ENCODE results near the gene KRTAP9-8. TPM values are rescaled to one million over a fixed set of nuclear protein-coding genes. Genes with fewer than 3 reads are reported as not detected.
"Not testable (repeated sequence)": the region's sequence is repeated elsewhere in the genome, so short reads cannot be mapped to it uniquely, and the experiment has no call there.

Gene KRTAP9-8, protein sequence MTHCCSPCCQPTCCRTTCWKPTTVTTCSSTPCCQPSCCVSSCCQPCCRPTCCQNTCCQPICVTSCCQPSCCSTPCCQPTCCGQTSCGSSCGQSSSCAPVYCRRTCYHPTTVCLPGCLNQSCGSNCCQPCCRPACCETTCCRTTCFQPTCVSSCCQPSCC
- polyA plus RNA-seq (2012; ENCODE audit: low read depth, missing spikeins), result not detected

DNA sequence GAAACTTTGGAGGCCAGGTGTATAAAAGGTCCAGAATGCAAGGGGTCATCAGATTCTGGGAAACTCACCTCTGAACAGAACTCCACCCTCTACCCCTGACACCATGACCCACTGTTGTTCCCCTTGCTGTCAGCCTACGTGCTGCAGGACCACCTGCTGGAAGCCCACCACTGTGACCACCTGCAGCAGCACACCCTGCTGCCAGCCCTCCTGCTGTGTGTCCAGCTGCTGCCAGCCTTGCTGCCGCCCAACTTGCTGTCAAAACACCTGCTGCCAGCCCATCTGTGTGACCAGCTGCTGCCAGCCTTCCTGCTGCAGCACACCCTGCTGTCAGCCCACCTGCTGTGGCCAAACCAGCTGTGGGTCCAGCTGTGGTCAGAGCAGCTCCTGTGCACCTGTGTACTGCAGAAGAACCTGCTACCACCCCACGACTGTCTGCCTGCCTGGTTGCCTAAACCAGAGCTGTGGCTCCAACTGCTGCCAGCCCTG lies at the start of gene KRTAP9-8:
TSS of gene KRTAP9-8 (plus strand) at position 51 of the 489 bp plus-strand sequence. CDS start at position 104, 53 bp downstream.
- not testable (repeated sequence) for DNase-seq (ENCODE audit: insufficient read length, low spot score); FAIRE-seq

DNA sequence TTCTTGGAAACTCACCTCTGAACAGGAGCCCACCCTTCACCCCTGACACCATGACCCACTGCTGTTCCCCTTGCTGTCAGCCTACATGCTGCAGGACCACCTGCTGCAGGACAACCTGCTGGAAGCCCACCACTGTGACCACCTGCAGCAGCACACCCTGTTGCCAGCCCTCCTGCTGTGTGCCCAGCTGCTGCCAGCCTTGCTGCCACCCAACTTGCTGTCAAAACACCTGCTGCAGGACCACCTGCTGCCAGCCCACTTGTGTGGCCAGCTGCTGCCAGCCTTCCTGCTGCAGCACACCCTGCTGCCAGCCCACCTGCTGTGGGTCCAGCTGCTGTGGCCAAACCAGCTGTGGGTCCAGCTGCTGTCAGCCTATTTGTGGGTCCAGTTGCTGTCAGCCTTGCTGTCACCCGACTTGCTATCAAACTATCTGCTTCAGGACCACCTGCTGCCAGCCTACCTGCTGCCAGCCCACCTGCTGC lies 47.9 kb upstream of the KRTAP9-8 start, which contains the start of gene KRTAP9-1:
TSS of gene KRTAP9-1 (plus strand) at position 51 of the 482 bp plus-strand sequence. CDS start at position 51, 0 bp downstream.
- not testable (repeated sequence) for FAIRE-seq

DNA sequence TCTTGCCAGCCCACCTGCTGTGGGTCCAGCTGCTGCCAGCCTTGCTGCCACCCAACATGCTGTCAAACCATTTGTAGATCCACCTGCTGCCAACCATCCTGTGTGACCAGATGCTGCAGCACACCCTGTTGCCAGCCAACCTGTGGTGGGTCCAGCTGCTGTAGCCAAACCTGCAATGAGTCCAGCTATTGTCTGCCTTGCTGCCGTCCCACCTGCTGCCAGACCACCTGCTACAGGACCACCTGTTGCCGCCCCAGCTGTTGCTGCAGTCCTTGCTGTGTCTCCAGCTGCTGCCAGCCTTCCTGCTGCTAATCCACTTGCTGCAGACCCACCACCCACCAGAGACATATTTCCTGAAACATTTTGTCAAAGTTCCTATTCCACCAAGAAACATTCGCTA lies 47.5 kb upstream of the KRTAP9-8 start:
- no peak for FAIRE-seq
- no peak for TF ChIP-seq SPI1 (IDR thresholded peaks at IDR 0.05; ENCODE audit: low read depth, low read length)
- DNase-seq (ENCODE audit: insufficient read length, low spot score), result no peak

More for the DNA sequence above, 47.9 kb upstream of the KRTAP9-8 start, which contains the start of gene KRTAP9-1:
- DNase-seq (ENCODE audit: insufficient read length, low spot score), result not testable (repeated sequence)

DNA sequence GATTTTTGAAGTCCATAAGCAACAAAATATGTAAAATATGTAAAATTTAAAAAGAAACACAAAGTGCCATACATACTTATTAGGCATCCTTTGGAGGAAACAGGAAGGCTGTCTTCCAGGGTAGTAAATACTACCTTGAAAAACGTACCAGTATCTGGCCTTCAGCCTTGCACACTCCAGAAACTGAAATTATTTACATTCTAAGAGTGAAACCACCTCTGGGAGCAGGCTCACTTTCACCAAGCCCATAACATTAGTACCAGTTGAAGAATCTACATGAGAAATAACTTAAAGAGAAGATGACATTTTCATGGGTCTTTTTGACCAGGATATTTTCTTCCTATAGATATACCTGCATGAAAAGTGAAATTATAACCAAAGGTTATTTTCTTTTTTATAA lies 41.7 kb upstream of the KRTAP9-8 start:
- FAIRE-seq (no peak), DNase-seq (ENCODE audit: insufficient read length, low spot score) (no peak)

DNA sequence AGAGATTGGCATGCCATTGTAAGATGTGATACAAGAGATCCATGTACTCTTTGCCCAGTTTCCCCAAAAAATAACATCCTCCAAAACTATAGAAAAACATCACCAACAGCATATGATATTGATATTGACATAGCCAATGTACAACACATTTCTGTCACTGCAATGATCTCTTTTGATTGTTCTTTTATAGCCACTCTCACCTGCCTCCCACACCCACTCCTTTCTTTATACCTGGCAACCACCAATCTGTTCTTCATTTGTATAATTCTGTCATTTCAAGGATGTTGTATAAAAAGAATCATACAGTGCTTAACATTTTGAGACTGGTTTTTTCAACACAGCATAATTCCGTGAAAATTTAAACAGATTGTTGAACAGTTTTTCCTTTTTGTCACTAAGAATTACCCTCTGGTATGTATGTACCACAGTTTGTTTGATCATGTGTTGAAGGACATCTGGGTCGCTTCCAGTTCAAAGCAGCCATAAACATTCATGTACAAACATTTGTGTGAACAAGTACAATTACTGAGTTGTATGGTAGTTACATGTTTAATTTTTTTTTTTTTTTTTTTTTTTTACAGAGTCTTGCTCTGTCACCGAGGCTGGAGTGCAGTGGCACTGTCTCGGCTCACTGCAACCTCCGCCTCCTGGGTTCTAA lies 38.2 kb upstream of the KRTAP9-8 start:
- TF ChIP-seq POLR2AphosphoS5 (IDR thresholded peaks at IDR 0.05; ENCODE audit: low read depth, low read length), result no peak
- TF ChIP-seq POU2F2 (IDR thresholded peaks at IDR 0.05; ENCODE audit: low read depth, low read length), result no peak
- no peak for TF ChIP-seq PAX5 (IDR thresholded peaks at IDR 0.05; ENCODE audit: insufficient read depth, low read length, severe bottlenecking)
- no peak for TF ChIP-seq SPI1 (IDR thresholded peaks at IDR 0.05; ENCODE audit: low read depth, low read length)
- TF ChIP-seq POLR2A (IDR thresholded peaks at IDR 0.05; ENCODE audit: low read depth, low read length), result no peak
- no peak for TF ChIP-seq TAF1 (IDR thresholded peaks at IDR 0.05; ENCODE audit: low read depth, low read length)
- no peak for FAIRE-seq
- DNase-seq (ENCODE audit: insufficient read length, low spot score), result no peak

More for the DNA sequence above, 41.7 kb upstream of the KRTAP9-8 start:
- no peak for TF ChIP-seq SPI1 (IDR thresholded peaks at IDR 0.05; ENCODE audit: low read depth, low read length)
- no peak for TF ChIP-seq PAX5 (IDR thresholded peaks at IDR 0.05; ENCODE audit: insufficient read depth, low read length, severe bottlenecking)
- no peak for TF ChIP-seq TAF1 (IDR thresholded peaks at IDR 0.05; ENCODE audit: low read depth, low read length)
- TF ChIP-seq POU2F2 (IDR thresholded peaks at IDR 0.05; ENCODE audit: low read depth, low read length), result no peak
- TF ChIP-seq POLR2AphosphoS5 (IDR thresholded peaks at IDR 0.05; ENCODE audit: low read depth, low read length), result no peak
- no peak for TF ChIP-seq POLR2A (IDR thresholded peaks at IDR 0.05; ENCODE audit: low read depth, low read length)

DNA sequence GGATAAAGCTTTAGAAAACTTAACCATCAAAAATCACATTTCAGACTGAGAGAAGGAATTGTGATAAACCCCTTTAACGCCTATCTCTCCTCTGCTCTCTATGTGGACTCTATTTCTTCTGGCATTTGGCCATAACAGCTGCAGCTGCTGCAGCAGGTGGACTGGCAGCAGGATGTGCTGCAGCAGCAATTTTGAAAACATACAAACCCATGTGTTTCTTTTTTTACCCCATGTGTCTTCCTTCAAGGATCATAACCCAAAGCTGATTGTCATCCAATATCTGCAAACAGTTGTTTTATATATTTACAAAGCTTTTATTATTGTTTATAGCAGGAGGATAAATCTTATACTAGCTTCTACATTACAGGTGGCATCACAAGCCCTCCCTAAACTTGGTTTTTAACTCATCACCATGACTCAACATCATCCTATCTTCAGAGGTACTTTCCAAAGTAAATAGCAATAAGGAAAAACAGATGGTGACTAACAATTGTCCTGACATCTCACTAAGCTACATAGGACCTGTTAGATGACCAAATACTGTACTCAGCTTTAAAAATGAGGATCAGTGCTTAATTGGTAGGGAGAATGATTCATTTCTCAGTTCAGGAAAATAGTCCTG lies 25.8 kb upstream of the KRTAP9-8 start:
- no peak for TF ChIP-seq POLR2A (IDR thresholded peaks at IDR 0.05; ENCODE audit: low read depth, low read length)
- TF ChIP-seq SPI1 (IDR thresholded peaks at IDR 0.05; ENCODE audit: low read depth, low read length), result no peak
- no peak for TF ChIP-seq PAX5 (IDR thresholded peaks at IDR 0.05; ENCODE audit: insufficient read depth, low read length, severe bottlenecking)
- no peak for TF ChIP-seq TAF1 (IDR thresholded peaks at IDR 0.05; ENCODE audit: low read depth, low read length)
- TF ChIP-seq POLR2AphosphoS5 (IDR thresholded peaks at IDR 0.05; ENCODE audit: low read depth, low read length), result no peak
- no peak for TF ChIP-seq POU2F2 (IDR thresholded peaks at IDR 0.05; ENCODE audit: low read depth, low read length)
- DNase-seq (ENCODE audit: insufficient read length, low spot score), result no peak
- no peak for FAIRE-seq

DNA sequence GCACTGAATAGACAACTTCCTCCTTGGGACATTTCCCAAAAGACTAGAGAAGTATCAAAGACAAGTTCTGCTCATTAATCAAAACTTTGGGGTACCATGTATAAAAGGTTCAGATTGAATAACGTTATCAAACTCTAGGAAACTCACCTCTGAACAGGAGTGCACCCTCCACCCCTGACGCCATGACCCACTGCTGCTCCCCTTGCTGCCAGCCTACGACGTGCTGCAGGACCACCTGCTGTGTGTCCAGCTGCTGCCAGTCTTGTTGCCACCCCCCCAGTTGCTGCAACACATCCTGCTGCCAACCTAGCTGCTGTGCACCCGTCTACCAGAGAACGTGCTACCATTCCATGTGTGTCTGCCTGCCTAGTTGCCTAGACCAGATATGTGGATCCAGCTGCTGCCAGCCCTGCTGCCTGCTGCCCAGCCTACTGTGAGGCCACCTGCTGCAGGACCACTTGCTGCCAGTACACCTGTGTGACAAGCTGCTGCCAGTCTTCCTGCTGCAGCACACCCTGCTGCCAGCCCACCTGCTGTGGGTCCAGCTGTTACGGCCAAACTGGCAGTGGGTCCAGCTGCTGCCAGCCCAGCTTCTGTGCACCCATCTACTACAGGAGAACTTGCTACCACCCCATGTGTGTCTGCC lies 25.2 kb upstream of the KRTAP9-8 start:
- no peak for TF ChIP-seq TAF1 (IDR thresholded peaks at IDR 0.05; ENCODE audit: low read depth, low read length)
- FAIRE-seq (no peak), DNase-seq (ENCODE audit: insufficient read length, low spot score) (no peak)

DNA sequence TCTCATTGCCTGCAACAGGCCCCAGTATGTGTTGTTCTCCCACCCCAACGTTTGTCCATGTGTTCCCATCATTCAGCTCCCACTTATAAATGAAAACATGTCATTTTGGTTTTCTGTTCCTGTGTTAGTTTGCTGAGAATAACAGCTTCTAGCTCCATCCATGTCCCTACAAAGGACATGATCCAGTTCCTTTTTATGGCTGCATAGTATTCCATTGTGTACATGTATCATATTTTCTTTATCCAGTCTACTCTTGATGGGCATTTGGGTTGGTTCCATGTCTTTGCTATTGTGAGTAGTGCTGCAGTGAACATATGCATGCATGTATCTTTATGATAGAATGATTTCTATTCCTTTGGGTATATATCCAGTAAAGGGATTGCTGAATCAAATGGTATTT lies 22.1 kb upstream of the KRTAP9-8 start:
- DNase-seq (ENCODE audit: insufficient read length, low spot score), result no peak
- FAIRE-seq, result no peak
- TF ChIP-seq POLR2AphosphoS5 (IDR thresholded peaks at IDR 0.05; ENCODE audit: low read depth, low read length), result no peak
- no peak for TF ChIP-seq TAF1 (IDR thresholded peaks at IDR 0.05; ENCODE audit: low read depth, low read length)
- TF ChIP-seq SPI1 (IDR thresholded peaks at IDR 0.05; ENCODE audit: low read depth, low read length), result no peak

DNA sequence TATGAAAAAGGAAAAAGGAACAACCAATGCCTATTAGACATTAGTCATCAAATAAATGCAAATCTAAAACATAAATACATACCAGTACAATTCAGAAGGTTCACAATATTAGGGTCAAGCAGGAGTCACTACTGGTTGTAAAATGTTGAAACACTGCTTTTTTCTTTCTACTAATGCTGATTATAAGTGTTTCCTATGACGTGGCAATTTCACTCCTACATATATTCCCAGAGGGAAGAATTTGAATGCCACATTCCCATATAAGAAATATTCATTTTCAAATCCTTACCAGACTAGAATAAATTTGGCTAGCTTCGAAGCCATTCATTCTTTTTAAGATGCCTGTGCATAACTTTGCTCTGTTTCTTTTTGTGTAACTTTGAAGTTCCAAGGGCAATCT lies 14.0 kb upstream of the KRTAP9-8 start:
- FAIRE-seq (no peak), DNase-seq (ENCODE audit: insufficient read length, low spot score) (no peak)
- TF ChIP-seq PAX5 (IDR thresholded peaks at IDR 0.05; ENCODE audit: insufficient read depth, low read length, severe bottlenecking) (no peak), POU2F2 (IDR thresholded peaks at IDR 0.05; ENCODE audit: low read depth, low read length) (no peak), TAF1 (IDR thresholded peaks at IDR 0.05; ENCODE audit: low read depth, low read length) (no peak), SPI1 (IDR thresholded peaks at IDR 0.05; ENCODE audit: low read depth, low read length) (no peak), POLR2A (IDR thresholded peaks at IDR 0.05; ENCODE audit: low read depth, low read length) (no peak), POLR2AphosphoS5 (IDR thresholded peaks at IDR 0.05; ENCODE audit: low read depth, low read length) (no peak)

DNA sequence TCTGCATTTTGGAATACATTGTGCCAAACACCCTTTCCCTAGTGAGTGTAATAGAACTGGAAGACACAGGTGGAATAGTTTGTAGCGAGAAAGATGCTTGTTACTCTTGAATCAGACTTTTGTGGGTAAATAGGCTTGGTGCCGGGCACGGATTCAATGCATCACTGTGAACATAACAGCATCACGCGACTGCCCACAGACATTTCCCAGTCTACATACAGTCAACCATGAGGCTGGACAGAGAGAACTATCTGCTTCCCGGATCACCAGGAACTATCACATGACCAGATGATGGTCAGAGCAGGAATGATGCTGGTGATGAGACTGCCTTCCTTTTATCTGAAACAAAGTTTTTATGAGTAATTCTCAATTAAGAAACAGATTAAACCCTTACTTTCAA lies 11.7 kb upstream of the KRTAP9-8 start:
- no peak for DNase-seq (ENCODE audit: insufficient read length, low spot score)
- TF ChIP-seq POLR2AphosphoS5 (IDR thresholded peaks at IDR 0.05; ENCODE audit: low read depth, low read length) (no peak), POLR2A (IDR thresholded peaks at IDR 0.05; ENCODE audit: low read depth, low read length) (no peak), SPI1 (IDR thresholded peaks at IDR 0.05; ENCODE audit: low read depth, low read length) (no peak), TAF1 (IDR thresholded peaks at IDR 0.05; ENCODE audit: low read depth, low read length) (no peak), POU2F2 (IDR thresholded peaks at IDR 0.05; ENCODE audit: low read depth, low read length) (no peak), PAX5 (IDR thresholded peaks at IDR 0.05; ENCODE audit: insufficient read depth, low read length, severe bottlenecking) (no peak)
- FAIRE-seq, result no peak

DNA sequence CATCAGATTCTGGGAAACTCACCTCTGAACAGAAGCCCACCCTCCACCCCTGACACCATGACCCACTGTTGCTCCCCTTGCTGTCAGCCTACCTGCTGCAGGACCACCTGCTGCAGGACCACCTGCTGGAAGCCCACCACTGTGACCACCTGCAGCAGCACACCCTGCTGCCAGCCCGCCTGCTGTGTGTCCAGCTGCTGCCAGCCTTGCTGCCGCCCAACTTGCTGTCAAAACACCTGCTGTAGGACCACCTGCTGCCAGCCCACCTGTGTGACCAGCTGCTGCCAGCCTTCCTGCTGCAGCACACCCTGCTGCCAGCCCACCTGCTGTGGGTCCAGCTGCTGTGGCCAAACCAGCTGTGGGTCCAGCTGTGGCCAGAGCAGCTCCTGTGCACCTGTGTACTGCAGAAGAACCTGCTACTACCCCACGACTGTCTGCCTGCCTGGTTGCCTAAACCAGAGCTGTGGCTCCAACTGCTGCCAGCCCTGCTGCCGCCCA lies 11.2 kb upstream of the KRTAP9-8 start, which contains the start of gene KRTAP9-2:
TSS of gene KRTAP9-2 (plus strand) at position 51 of the 498 bp plus-strand sequence. CDS start at position 58, 7 bp downstream.
- DNase-seq (ENCODE audit: insufficient read length, low spot score); FAIRE-seq: not testable (repeated sequence)
